Lung (tissue), 16 donors: ENCODE data around the gene OPN1MW. TPM values are rescaled to one million over a fixed set of nuclear protein-coding genes. Genes with fewer than 3 reads are reported as not detected.
"Not testable (repeated sequence)": the region's sequence is repeated elsewhere in the genome, so short reads cannot be mapped to it uniquely, and the experiment has no call there.

Source experiments
- ATAC-seq: fragments of 200-7000 bp; cut with Tn5 transposase; one replicate; pipeline ENCODE4 v1.9.1; 2020; ENCODE audit warnings: moderate number of reproducible peaks; ENCODE audit not compliant: insufficient read depth, low FRiP score
- DNase-seq, 3 donors: peaks; one replicate each; pipeline ENCODE4 v3.0.0-alpha.2; 2013 to 2017
- H3K27ac ChIP-seq, 2 donors: one replicate each; pipeline ENCODE4 v1.5.1; 2013; ENCODE audit warnings: mild to moderate bottlenecking in 2 of 2, moderate library complexity in 2 of 2, control low read depth in 1 of 2, inconsistent platforms in 1 of 2, low read depth in 1 of 2, low read length in 1 of 2
- H3K27me3 ChIP-seq, 3 donors: one replicate each; pipeline ENCODE4 v1.5.1; 2013; ENCODE audit warnings: low read length in 2 of 3; ENCODE audit not compliant: control insufficient read depth in 3 of 3, insufficient read depth in 3 of 3
- H3K36me3 ChIP-seq, 4 donors: one replicate each; pipeline ENCODE4 v1.5.1; 2013; ENCODE audit warnings: low read length in 4 of 4, mild to moderate bottlenecking in 1 of 4, moderate library complexity in 1 of 4; ENCODE audit not compliant: control insufficient read depth in 4 of 4, insufficient read depth in 4 of 4
- H3K4me1 ChIP-seq, 5 donors: one replicate each; pipeline ENCODE4 v1.5.1; 2013; ENCODE audit warnings: low read length in 5 of 5, mild to moderate bottlenecking in 2 of 5, moderate library complexity in 1 of 5; ENCODE audit not compliant: control insufficient read depth in 5 of 5, insufficient read depth in 5 of 5
- H3K4me3 ChIP-seq: one replicate; pipeline ENCODE4 v1.5.1; 2013; ENCODE audit warnings: mild to moderate bottlenecking, control low read depth, moderate library complexity
- H3K9ac ChIP-seq, 2 donors: one replicate each; pipeline ENCODE4 v1.5.1; 2013; ENCODE audit warnings: low read length in 2 of 2, control low read depth in 1 of 2; ENCODE audit not compliant: insufficient read depth in 1 of 2
- H3K9me3 ChIP-seq, 4 donors: one replicate each; pipeline ENCODE4 v1.5.1; 2013; ENCODE audit warnings: low read length in 3 of 4, mild to moderate bottlenecking in 1 of 4, moderate library complexity in 1 of 4; ENCODE audit not compliant: control insufficient read depth in 4 of 4, insufficient read depth in 3 of 4
- CTCF ChIP-seq: IDR thresholded peaks from 2 replicates; pipeline ENCODE4 v1.5.1; 2012; ENCODE audit warnings: mild to moderate bottlenecking; ENCODE audit errors: control extremely low read depth, extremely low read depth
- WGBS, 2 donors: extraction: QIAGEN DNeasy Blood & Tissue Kit; methylation state at CpG; one replicate each; pipeline ENCODE4 v1.1.7; 2013; 5-methylcytosine and 5-hydroxymethylcytosine counted together
- long read RNA-seq, 5 donors: transcript quantifications; one replicate each; lab custom pipeline, GENCODE V29; 2026
- polyA plus RNA-seq, 2 donors: library from polyadenylated mRNA; stranded (reverse); fragments of 200-250 nt; gene quantifications; one replicate each; pipeline ENCODE4 v1.2.1, GENCODE V29; 2013
- total RNA-seq, 2 donors: library from RNA; depleted of rRNA in 1 of 2; stranded (reverse); fragments of >200 nt in 1 of 2; gene quantifications; one replicate each; pipeline ENCODE4 v1.2.1, GENCODE V29; 2014 to 2021
- donor health status: control.
- donor health status: control.
- donor health status: Bipolar disorder and iron deficiency.
- donor health status: healthy.
- donor health status: DM: yes; HTN: yes; CAD: no.

The OPN1MW gene
- total RNA-seq (not detected), polyA plus RNA-seq (not detected)
- long read RNA-seq, donor 1, result 0 reads
- long read RNA-seq, donor 2, result 0 reads
- long read RNA-seq, donor 3, result 0 reads
- long read RNA-seq, donor 4, result 0 reads
- long read RNA-seq, donor 5, result 0 reads

- not testable (repeated sequence) for DNase-seq, H3K27ac ChIP-seq, H3K4me3 ChIP-seq, H3K9ac ChIP-seq, H3K27me3 ChIP-seq, H3K9me3 ChIP-seq, ATAC-seq, H3K4me1 ChIP-seq, H3K36me3 ChIP-seq
- WGBS, 2 donors, result no CpG with 5 or more reads among the region's 14 CpGs
Measured at GRCh38 chrX:154182296-154182695, at the start of gene OPN1MW. Gene OPN1MW (plus strand): TSS chrX:154182596. CDS start chrX:154182678, 82 bp downstream.

GRCh38 chrX:154135458-154136229, 46.8 kb upstream of the OPN1MW start:
- H3K36me3 ChIP-seq, result no peaks in the 10 kb centered on the region
- ATAC-seq (no peak), DNase-seq (no peak)
- TF ChIP-seq CTCF, result no peak
- H3K27me3 ChIP-seq, result peaks cover 0 to 6% (median 5%) of the 10 kb centered on the region in 3 donors
- H3K27ac ChIP-seq, result no peak overlapping the region
- H3K9ac ChIP-seq, result no peak overlapping the region
- peaks cover 0 to 6% (median 0%) of the 10 kb centered on the region in 4 donors for H3K9me3 ChIP-seq
- 68 to 76% methylated on average over 7 of the region's 7 CpGs for WGBS, 2 donors
- H3K4me3 ChIP-seq, result no peak overlapping the region
- peaks cover 0 to 2% (median 0%) of the 10 kb centered on the region in 5 donors for H3K4me1 ChIP-seq

- no peak overlapping the region for H3K9ac ChIP-seq
- H3K9me3 ChIP-seq, result peaks cover 0 to 6% (median 0%) of the 10 kb centered on the region in 4 donors
- WGBS, 2 donors, result 0 to 21% methylated on average over 27 to 44 of the region's 44 CpGs
- H3K4me1 ChIP-seq, result peaks cover 0 to 2% (median 0%) of the 10 kb centered on the region in 5 donors
- H3K4me3 ChIP-seq, result no peak overlapping the region
- ATAC-seq (peak; percentile 66), DNase-seq (peak; percentile 72 to 83 (median 81))
- peak; percentile 13 for TF ChIP-seq CTCF
- H3K27me3 ChIP-seq, result peaks cover 0 to 6% (median 5%) of the 10 kb centered on the region in 3 donors
- no peaks in the 10 kb centered on the region for H3K36me3 ChIP-seq
- no peak overlapping the region for H3K27ac ChIP-seq
Measured at GRCh38 chrX:154136627-154137161, 45.7 kb upstream of the OPN1MW start.

- DNase-seq, result no peak
- no peak overlapping the region for H3K4me3 ChIP-seq
- TF ChIP-seq CTCF, result no peak
- peaks cover 0 to 9% (median 0%) of the 10 kb centered on the region in 4 donors for H3K9me3 ChIP-seq
- 58 to 77% methylated on average over 10 of the region's 10 CpGs for WGBS, 2 donors
- no peak overlapping the region for H3K27ac ChIP-seq
- peaks cover 0 to 8% (median 5%) of the 10 kb centered on the region in 3 donors for H3K27me3 ChIP-seq
- H3K36me3 ChIP-seq, result no peaks in the 10 kb centered on the region
- no peak overlapping the region for H3K9ac ChIP-seq
- H3K4me1 ChIP-seq, result peaks cover 0 to 2% (median 0%) of the 10 kb centered on the region in 5 donors
- no peak for ATAC-seq
Measured at GRCh38 chrX:154138857-154139256, 43.5 kb upstream of the OPN1MW start.
